SU-DHL-6 (cell line): ENCODE measurements around the gene CNTN1.

Experiments
- EZH2phosphoT487 ChIP-seq: fragments of 200-600 bp; sonication (generic), shearing (Covaris generic); conservative IDR thresholded peaks from 2 replicates; pipeline ENCODE4 v1.6.1; 2018; ENCODE audit warnings: mild to moderate bottlenecking, antibody characterized with exemption, low read length, moderate library complexity, mixed read lengths
- TF ChIP-seq, protein P1 (sequence below): fragments of 200-600 bp; sonication (generic); IDR thresholded peaks from one replicate; pipeline ENCODE4 v1.5.1; 2017; ENCODE audit warnings: antibody characterized with exemption, mild to moderate bottlenecking, low read length, moderate library complexity; ENCODE audit not compliant: insufficient read depth, poor library complexity, severe bottlenecking

DNA sequence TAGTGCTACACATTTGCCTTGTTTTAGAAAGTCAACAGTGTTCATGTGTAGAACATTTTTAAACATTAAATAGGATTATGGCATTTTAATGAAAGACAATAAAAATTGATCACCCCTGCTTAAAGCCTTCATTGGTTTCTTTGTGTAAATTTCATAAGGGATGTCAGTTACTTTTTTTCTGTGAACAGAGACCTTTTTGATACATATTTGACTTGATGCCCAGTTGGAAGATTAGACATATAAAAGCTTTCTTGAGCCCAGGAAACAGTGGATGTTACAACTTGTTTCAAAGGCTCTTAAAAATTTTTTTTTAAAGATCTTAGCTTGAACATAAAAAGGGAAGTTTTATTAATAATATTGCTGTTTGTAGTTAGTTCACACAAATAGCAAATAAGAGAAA lies 327.2 kb downstream of the CNTN1 start:
- TF ChIP-seq, protein P1, sequence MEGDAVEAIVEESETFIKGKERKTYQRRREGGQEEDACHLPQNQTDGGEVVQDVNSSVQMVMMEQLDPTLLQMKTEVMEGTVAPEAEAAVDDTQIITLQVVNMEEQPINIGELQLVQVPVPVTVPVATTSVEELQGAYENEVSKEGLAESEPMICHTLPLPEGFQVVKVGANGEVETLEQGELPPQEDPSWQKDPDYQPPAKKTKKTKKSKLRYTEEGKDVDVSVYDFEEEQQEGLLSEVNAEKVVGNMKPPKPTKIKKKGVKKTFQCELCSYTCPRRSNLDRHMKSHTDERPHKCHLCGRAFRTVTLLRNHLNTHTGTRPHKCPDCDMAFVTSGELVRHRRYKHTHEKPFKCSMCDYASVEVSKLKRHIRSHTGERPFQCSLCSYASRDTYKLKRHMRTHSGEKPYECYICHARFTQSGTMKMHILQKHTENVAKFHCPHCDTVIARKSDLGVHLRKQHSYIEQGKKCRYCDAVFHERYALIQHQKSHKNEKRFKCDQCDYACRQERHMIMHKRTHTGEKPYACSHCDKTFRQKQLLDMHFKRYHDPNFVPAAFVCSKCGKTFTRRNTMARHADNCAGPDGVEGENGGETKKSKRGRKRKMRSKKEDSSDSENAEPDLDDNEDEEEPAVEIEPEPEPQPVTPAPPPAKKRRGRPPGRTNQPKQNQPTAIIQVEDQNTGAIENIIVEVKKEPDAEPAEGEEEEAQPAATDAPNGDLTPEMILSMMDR: no peak
- no peak for TF ChIP-seq EZH2phosphoT487
